ENCODE results near the gene DNM3.

DNM3 gene

DNA sequence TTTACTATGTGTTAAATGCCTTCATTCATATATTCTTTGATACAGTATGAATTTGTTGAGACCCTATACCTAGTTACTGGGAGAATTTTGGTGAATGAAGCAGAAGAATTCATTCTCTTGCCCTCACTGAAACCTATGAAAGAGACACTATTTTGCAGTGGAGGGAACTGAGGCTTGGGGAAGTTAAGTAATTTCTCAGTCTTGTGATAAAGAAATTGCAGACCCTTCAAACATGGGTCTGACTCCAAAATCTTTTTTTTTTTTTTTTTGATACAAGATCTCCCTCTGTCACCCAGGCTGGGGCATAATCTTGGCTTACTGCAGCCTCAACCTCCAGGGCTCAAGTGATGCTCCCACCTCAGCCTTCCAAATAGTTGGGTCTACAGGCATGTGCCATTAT lies 132.1 kb downstream of the DNM3 start:
- DNase-seq (ENCODE audit: low read depth) = no peak

DNA sequence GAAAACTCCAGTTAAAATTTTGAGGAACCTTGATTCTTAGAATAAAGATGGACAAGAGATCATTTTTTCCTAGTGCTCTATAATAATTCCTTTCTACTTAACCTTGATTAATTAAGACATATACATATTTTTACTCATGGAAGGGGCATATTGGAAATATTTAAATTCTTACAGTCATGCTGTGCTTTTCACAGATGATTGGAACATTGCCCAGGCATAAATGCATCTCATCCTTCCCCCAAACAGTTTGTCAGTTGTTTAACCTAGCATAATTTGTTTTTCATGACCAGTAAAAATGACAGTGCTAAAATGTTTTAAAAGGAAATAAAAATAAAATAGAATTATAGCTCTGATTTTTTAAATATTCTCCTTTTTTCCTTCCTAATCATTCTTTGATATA lies 140.0 kb downstream of the DNM3 start:
- DNase-seq (ENCODE audit: low read depth) = no peak

DNA sequence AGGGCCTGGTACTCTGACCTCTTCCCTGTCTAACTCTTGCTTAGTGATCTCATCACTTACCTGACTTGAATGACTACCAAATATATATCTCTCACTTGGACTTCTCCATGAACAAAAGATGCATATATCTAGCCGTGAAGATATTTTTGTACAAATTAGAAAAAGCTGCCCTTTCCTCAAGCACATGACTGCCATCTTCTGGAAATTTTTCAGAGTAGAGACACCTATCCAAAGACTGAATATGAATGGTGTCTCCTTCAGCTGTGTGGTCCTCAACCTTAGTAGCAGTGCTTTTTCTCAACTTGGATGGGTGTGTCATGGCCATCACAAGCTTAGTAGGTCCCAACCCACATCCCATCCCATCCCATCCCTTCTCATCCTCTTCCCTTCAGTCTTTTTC lies 142.3 kb downstream of the DNM3 start:
- DNase-seq (ENCODE audit: low read depth) = no peak

DNA sequence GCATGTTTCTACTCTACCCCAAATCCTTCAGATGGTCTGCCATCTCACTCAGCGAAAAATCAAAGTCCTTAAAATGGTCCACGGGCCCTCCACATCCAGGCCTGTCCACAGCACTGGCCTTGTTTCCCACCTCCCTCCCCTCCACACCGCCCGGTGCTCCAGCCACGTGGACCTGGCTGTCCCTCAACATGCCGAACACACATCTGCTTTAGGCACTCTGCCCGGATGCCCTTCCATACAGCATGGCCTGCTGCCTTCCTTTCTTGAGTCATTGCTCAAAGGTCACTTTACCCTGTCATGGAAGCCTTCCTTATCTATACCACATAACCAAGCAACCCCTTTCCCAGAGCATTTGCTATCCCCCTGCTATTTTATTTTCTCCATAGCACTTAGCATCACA lies 143.0 kb downstream of the DNM3 start:
- no peak for DNase-seq (ENCODE audit: low read depth)

DNA sequence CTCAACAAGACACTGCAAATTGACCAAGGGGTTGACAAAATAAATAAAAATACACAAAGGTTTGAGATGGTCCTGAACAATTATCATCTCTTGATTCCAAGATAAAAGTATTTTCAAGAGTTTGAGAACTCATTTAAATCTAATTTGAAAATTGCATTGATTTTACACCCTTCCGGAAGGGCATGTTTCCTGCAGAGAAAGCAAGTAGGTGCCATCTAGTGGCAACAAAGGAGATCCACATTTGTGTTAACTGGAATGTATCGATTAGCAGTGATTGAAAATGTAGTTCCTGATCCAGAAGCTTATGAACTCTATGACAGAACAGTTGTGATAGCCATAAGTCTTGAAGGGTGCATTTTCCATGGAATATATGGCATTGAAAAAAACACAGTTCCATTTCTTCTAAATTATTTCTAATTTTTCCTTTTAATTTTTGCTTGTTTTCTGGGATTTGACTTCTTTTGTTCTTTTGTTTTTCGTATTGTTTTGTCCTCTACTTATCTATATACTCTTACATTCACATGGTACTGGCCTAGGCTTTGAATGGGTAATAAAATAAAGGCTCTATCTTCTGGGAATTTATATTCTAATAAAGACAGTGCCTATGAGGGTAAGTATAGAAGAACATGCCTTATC lies 143.7 kb downstream of the DNM3 start:
- DNase-seq (ENCODE audit: low read depth) = no peak

DNA sequence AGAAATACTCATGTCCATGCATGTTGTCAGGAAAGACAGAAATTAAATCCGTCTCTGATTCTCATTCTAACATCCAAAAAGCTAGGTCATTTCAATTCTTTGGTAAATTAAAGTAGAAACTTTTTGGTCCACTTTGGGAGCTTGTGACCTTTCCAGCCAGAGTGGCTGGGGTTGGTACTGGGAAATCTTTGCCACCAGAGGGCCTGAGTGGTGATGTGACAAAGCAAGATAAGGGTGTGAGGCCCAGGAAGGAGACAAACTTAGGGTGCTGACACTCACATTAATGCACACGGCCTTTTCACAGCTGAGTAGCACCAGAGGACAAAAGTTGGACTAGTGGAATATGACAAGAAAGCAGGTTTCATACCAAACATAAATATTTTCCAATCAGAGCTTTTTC lies 144.3 kb downstream of the DNM3 start:
- no peak for DNase-seq (ENCODE audit: low read depth)

DNA sequence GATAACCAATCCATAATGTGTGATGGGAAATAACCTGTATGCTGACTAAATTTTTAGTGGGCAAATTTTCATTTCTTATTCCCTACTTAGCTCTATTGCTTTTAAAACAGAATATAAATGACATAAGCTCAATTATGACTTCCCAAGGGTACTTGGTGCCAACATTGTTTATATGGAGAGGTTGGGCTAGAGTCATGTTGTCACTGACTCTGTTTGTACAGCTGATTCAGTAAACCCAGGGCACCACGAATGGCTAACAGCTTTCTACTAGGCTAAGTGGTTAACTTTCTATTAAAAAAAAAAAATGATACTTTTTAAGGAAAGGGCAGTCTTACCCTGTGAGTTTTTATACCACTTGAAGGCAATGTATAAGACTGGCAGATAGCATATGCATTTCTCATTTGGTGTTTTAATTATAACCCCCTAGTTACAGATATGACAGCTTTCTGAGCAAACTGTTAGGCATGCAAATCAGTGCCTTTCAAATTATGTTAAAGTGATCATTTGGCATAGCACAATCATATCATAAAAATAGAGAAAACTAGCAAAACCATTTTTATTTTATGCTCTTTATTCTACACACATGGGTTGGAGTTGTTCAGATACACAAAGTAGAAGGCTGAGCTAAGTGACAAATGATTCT lies 147.1 kb downstream of the DNM3 start:
- DNase-seq (ENCODE audit: low read depth) = no peak

DNA sequence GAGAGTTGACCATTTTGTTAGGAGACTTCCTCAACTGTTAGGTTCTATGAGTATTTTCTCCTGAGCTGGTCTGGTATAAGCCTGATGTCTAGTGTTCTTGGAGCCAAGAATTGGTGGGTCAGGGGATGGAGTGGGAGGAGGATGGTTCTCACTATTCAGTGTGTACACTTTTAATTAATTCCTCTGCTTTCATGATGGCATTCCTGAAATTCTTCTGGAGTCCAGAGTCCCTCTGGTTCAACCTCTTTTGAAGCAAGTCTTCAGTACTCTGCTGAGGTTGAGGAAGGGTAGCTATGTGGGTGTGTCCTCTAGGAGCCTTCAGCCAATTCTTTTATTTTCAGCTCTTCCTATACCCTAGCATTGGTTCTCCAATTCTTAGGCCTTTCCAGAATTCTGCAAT lies 149.1 kb downstream of the DNM3 start:
- no peak for DNase-seq (ENCODE audit: low read depth)

DNA sequence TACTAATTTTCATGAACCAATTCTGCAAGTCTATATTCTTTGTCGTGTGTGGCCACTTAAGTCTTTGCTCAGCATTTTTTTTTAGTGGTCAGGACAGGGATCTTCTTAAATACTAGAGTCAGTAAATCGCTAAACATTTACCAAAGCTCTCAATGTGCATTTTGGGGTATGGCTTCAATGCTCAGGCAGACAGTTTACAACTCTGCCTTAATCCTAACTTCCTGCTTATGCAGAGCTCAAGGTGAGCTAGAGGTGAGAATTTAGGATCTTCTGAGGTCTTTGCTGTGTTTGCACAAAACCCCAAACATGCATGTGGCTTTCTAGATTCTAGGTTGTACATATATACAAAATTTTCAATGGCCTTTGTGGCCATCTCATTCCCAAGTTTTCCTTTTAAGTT lies 153.0 kb downstream of the DNM3 start:
- no peak for DNase-seq (ENCODE audit: low read depth)

DNA sequence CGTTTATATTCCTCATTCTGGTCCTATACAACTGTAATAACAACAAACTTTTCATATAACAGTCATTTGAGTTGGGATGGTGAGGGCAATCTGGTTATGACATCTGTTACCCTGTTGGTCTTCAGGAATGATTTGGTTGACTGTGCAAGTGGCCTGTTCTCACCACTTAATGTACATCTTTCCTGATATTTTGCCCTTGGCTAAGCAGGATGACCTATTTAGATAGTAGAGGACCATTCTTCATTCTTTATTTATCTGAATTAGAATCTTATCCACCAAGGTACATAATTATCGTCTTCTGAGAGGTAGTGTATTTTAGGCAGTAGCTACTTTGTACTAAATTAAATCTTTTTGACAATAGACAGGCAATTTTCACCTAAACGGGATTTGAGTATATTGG lies 154.3 kb downstream of the DNM3 start:
- DNase-seq (ENCODE audit: low read depth) = no peak

DNA sequence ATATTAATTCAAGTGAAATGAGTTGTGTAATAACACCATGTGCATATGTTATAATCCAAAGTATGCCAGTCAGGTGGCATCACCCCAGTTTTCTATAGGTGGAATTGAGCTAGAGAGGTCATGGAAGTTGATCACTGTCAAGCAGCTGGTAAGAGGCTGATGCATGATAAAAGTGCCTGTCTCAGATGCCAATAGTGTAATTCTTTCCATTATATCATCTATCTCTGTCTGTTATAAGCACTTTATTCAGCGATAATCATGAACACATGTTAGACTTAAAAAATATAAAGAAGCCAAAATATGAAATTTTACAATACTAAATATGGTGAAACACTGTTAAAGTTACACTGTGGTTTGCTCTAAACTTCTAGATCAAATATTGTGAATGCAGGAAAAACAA lies 156.6 kb downstream of the DNM3 start:
- no peak for DNase-seq (ENCODE audit: low read depth)

DNA sequence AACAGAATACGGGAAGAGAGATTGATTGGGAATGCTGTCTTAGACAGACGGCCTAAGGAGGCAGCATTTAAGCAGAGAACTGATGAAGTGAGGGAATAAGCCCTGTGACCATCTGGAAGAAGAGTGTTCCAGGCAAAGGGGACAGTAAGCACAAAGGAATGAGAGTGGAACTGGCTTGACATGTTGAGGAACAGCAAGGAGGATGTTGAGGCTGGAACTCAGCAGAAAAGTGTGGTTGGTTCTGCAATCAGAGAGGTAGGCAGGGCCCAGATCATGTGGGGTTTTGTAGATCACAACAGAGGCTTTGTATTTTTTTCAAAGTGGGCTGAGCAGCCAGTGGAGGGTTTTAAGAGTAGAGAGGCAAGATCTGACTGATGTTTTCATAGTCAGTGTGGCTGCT lies 157.4 kb downstream of the DNM3 start:
- no peak for DNase-seq (ENCODE audit: low read depth)

DNA sequence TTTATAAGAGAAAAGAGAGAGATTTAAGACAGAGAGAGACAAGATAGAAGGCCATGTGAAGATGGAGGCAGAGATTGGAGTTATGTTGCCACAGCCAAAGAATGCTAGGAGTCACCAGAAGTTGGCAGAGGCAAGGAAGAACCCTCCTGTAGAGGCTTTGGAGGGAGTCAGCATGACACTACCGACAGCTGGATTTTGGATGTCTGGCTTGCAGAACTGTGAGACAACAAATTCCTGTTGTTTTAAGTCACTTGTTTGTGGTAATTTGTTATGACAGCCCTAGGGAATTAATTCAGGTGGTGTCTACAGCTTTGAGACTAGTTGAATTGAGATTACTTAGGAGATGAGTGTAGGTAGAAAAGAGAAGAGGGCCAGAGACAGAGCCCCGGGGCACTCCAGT lies 158.5 kb downstream of the DNM3 start:
- DNase-seq (ENCODE audit: low read depth) = no peak

DNA sequence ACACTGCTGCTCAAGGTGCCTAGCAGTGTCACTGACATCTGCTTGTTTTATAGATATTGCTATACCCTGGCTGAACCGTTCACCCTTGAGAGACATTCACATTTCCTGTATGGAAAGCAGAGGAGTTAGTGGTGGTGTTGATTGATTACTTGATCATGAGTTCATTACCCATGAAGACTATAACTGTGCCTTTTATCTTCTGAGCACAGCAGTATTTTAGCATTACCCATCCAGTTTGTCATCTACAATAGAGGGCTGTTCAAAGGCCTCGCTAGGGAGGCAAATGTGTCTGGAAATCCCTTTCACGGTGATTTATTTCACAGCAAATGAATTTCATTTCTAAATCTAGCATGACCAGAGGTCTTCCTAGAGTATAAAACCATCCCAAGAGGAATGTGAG lies 160.0 kb downstream of the DNM3 start:
- DNase-seq (ENCODE audit: low read depth) = no peak

DNA sequence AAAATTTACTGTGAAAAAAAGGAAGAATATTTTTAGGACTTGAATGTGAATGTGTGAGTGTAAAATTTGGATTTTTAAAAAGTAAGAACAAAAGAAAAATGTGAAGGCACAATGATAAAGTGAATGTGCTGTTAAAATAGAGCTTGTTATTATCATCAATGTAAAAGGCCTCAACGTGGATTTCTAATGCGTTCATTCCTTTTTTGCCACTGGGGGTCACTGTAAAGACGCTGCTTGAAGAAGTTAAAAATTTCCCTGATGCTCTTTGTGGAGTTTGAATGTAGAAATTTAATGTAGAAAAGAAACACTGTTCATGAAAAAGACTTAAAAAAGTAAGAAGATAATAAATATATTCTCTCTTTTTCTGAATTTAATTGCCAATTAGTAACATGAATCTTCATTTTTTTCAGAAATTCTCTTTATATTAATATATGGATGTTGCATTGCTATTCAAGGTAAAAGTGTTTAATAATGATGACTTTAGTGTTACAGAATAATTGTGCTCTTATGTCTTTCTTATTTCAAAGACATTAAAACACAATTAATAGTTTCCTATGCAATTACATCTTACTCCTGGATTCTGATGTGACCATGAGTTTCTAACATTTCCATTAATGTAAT lies 161.5 kb downstream of the DNM3 start:
- DNase-seq (ENCODE audit: low read depth) = no peak

DNA sequence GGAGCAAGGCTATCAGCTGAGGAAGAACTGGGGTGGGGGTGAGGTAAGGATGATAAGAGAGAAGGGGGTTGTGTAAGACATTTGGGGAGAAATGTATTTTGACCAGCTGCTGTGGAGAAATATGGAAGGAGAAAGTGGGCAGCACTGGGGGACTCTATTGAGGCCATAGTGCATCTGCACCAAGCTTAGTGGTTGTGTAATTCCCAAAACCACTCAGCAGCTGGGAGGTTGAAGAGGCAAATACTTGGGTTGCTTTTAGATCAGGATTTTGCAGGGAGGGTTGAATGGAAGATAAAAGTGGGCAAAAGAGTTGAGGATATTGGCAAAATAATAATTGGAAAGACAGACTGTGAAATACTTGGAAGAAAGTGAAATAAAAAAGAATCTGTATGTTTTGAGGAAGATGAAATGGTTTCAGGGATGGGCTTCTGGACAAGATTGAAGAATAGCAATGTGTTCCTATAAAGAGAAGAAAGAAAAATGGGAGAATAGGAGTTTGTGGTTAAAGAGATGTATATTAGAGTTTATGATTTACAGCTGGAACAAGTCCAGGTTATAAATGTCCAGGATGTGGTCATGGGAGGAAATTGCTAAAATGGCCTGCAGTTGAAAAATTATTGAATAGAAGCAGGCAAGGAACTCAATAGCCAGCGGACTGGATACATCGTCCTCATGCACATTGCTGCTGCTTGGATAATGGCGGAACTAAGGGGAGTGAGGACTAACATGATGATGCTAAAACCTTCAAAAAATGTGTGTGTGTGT lies 162.7 kb downstream of the DNM3 start:
- no peak for DNase-seq (ENCODE audit: low read depth)

DNA sequence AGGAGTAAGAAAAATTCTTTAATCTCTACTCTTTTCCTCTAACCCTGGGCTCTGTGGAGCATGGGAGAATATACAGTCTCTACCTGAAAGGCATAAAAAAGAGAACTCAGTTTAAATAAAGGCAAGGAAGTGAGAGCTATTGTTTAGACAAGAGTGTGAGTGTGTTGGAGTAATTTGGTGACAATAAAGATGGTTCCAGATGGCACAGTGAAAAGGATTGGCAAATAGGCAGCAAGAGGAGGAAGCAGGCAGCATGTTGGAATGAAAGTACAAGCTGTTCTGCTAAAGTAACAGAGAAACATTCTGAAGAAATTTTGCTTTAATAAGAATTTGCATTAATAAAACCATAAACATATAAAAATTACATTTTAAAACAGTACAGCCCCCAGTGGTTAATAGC lies 163.4 kb downstream of the DNM3 start:
- no peak for DNase-seq (ENCODE audit: low read depth)

DNA sequence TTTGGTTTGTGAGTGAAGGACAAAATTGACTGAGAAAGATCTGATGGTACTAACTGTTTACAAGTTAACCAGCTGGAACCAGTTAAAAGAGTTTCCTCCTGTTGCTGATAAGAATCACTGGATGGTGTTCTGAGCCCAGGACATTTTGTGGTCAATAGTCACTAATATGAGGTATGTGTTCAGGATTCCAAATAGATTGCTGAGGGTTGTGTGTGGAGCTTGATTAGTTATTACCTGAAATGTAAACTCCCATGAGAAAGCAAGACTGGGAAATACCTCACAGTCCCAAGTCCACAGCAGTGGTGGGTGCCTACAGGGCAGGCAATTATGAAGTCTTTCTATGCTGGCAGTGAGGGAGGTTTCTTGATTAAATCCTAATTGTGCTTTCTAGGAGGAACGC lies 164.6 kb downstream of the DNM3 start:
- no peak for DNase-seq (ENCODE audit: low read depth)

DNA sequence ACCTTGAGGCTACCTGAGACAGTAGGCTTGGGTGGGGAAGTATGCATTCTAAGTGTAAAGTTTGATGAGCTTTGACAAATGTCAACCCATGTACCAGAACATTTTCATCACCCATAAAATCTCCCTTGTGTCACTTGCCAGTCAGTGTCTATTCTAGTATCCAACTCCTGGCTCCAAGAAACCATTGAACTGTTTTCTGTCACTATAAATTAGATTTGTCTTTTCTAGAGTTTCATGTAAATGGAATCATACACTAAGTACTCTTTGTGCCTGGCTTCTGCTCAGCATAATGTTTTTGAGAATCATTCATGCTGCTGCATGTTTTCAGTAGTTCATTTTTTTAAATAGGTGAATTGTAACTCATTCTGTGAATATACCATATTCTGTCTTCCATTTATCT lies 165.4 kb downstream of the DNM3 start:
- no peak for DNase-seq (ENCODE audit: low read depth)

DNA sequence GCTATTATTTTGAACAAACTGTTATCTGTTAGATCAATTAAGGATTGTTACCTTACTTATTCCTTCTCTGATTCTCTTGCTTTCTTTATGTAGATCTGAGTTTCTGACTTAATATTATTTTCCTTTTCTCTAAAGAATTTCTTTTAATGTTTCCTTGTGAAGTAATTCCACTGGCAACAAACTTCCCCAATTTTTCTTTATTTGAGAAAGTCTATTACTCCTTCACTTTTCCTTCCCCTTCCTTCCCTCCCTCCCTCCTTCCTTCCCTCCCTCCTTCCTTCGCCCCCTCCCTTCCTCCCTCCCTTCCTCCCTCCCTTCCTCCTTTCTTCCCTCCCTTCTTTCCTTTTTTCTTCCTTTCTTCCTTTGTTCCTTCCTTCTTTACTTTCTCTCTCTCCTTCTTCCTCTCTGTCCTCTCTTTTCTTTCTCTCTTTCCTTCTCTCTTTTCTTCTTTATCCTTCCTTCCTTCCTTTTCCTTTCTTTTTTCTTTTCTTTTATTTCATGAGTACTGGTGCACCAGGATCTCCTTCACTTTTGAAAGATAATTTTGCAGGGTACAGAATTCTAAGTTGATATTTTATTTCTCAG lies 177.5 kb downstream of the DNM3 start:
- DNase-seq (ENCODE audit: low read depth) = no peak

DNA sequence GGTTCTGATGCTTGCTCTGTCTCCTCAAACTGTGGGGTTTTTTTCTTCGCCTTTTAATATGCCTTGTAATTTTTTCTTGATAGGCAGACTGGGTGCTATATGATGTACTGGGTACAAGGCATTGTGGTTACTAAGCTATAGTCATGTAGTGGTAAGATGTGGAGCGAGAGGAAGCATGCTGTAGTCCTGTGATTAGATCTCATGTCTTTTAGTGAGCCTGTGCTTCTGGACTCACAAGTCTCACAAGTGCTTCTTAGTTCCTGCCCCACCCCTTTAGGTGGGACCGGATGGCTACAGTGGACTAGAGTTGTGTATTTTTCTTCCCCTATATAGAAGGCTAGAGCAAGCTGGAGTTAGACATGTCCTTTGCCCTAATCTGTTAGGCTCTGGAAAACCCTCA lies 178.7 kb downstream of the DNM3 start:
- no peak for DNase-seq (ENCODE audit: low read depth)

DNA sequence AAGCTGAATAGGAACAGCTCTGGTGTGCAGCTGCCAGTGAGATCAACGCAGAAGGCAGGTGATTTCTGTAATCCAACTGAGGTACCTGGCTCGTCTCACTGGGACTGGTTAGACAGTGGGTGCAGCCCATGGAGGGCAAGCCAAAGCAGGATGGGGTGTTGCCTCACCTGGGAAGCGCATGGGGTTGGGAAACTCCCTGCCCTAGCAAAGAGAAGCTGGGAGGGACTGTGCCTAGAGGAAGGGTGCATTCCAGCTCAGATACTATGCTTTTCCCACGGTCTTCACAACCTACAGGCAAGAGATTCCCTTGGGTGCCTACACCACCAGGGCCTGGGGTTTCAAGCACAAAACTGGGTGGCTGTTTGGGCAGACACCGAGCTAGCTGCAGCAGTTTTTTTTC lies 183.2 kb downstream of the DNM3 start:
- no peak for DNase-seq (ENCODE audit: low read depth)
